Peyer's patch (tissue), 4 donors: ENCODE results near the gene PICK1. TPM values are rescaled to one million over a fixed set of nuclear protein-coding genes. Genes with fewer than 3 reads are reported as not detected.

Source experiments
- DNase-seq, 3 donors: peaks; one replicate each; pipeline ENCODE4 v3.0.0-alpha.2; 2017 to 2019
- H3K27ac ChIP-seq, 4 donors: fragments of 200-600 bp; sonication (generic); one replicate each; pipeline ENCODE4 v1.5.1; 2016 to 2019
- H3K27me3 ChIP-seq, 2 donors: fragments of 200-600 bp; sonication (generic); one replicate each; pipeline ENCODE4 v1.5.1; 2019
- H3K36me3 ChIP-seq, 3 donors: fragments of 200-600 bp; sonication (generic); one replicate each; pipeline ENCODE4 v1.5.1; 2016 to 2019
- H3K4me1 ChIP-seq, 4 donors: fragments of 200-600 bp; sonication (generic); one replicate each; pipeline ENCODE4 v1.5.1; 2016 to 2019
- H3K4me3 ChIP-seq, 4 donors: fragments of 200-600 bp; sonication (generic); 1 replicate in 3 of 4; 2 replicates in 1 of 4; pipeline ENCODE4 v1.5.1; 2016 to 2019; ENCODE audit warnings: mild to moderate bottlenecking in 1 of 4
- H3K9me3 ChIP-seq, 4 donors: fragments of 200-600 bp; sonication (generic); one replicate each; pipeline ENCODE4 v1.5.1; 2016 to 2019; ENCODE audit warnings: mild to moderate bottlenecking in 1 of 4
- CTCF ChIP-seq, 6 experiments: fragments of 450-650 bp in 4 of 6; fragments of 200-600 bp in 2 of 6; sonication (generic) in 1 of 6; IDR thresholded peaks; one replicate each; pipeline ENCODE4 v1.5.1; 2017 to 2019; ENCODE audit warnings: antibody characterized with exemption in 6 of 6, mild to moderate bottlenecking in 3 of 6, moderate library complexity in 1 of 6
- POLR2A ChIP-seq, 2 donors: fragments of 450-650 bp; IDR thresholded peaks; one replicate each; pipeline ENCODE4 v1.5.1; 2017; ENCODE audit warnings: antibody characterized with exemption in 2 of 2, mild to moderate bottlenecking in 2 of 2, moderate library complexity in 2 of 2
- total RNA-seq, 4 donors: library from RNA; depleted of rRNA; stranded (reverse); fragments of >200 nt; gene quantifications; one replicate each; pipeline ENCODE4 v1.1.0, GENCODE V29; 2016

The PICK1 gene
- total RNA-seq, 4 donors from 2014 or later: 40.8 to 51.7 (median 46.4) TPM

GRCh38 chr22:38082986-38083710, 25.9 kb downstream of the PICK1 start:
- TF ChIP-seq POLR2A (IDR thresholded peaks at IDR 0.05) (no peak), CTCF (IDR thresholded peaks at IDR 0.05) (no peak)
- peaks cover 0 to 24% (median 0%) of the 10 kb centered on the region in 3 donors for H3K36me3 ChIP-seq
- H3K4me1 ChIP-seq: peaks cover 0 to 25% (median 10%) of the 10 kb centered on the region in 4 donors
- no peak overlapping the region for H3K27ac ChIP-seq
- H3K9me3 ChIP-seq: no peaks in the 10 kb centered on the region
- H3K27me3 ChIP-seq: peaks cover 0 to 14% of the 10 kb centered on the region in 2 donors
- DNase-seq: no peak
- H3K4me3 ChIP-seq: no peak overlapping the region

- Histone ChIP-seq H3K27me3 (peaks cover 0 to 14% of the 10 kb centered on the region in 2 donors), H3K36me3 (peaks cover 0 to 33% (median 0%) of the 10 kb centered on the region in 3 donors), H3K9me3 (peaks cover 0 to 5% (median 0%) of the 10 kb centered on the region in 4 donors), H3K4me3 (no peak within 1 kb of the TSS), H3K4me1 (peaks cover 0 to 32% (median 11%) of the 10 kb centered on the region in 4 donors), H3K27ac (no peak within 1 kb of the TSS)
- TF ChIP-seq CTCF (IDR thresholded peaks at IDR 0.05) (no peak), POLR2A (IDR thresholded peaks at IDR 0.05) (no peak)
- no peak for DNase-seq
These were observed 26.9 kb downstream of the PICK1 start, which contains the start of gene SLC16A8 for GRCh38 chr22:38083931-38084631. Gene SLC16A8 (minus strand): TSS chr22:38084184. CDS start chr22:38082873, 1,311 bp downstream.

- no peak overlapping the region for H3K27ac ChIP-seq
- DNase-seq: no peak
- peaks cover 0 to 5% (median 0%) of the 10 kb centered on the region in 4 donors for H3K9me3 ChIP-seq
- H3K27me3 ChIP-seq: peaks cover 0 to 14% of the 10 kb centered on the region in 2 donors
- H3K36me3 ChIP-seq: peaks cover 0 to 34% (median 0%) of the 10 kb centered on the region in 3 donors
- TF ChIP-seq POLR2A (IDR thresholded peaks at IDR 0.05): no peak
- no peak for TF ChIP-seq CTCF (IDR thresholded peaks at IDR 0.05)
- H3K4me1 ChIP-seq: peaks cover 0 to 33% (median 12%) of the 10 kb centered on the region in 4 donors
- no peak overlapping the region for H3K4me3 ChIP-seq
These were observed 27.9 kb downstream of the PICK1 start for GRCh38 chr22:38085056-38085455.

GRCh38 chr22:38085501-38085900, 28.3 kb downstream of the PICK1 start:
- Histone ChIP-seq H3K27ac (no peak overlapping the region), H3K36me3 (peaks cover 0 to 38% (median 0%) of the 10 kb centered on the region in 3 donors), H3K27me3 (peaks cover 0 to 14% of the 10 kb centered on the region in 2 donors), H3K4me1 (peaks cover 0 to 33% (median 12%) of the 10 kb centered on the region in 4 donors), H3K9me3 (peaks cover 0 to 5% (median 0%) of the 10 kb centered on the region in 4 donors), H3K4me3 (no peak overlapping the region)
- no peak for DNase-seq
- TF ChIP-seq POLR2A (IDR thresholded peaks at IDR 0.05): no peak

- Histone ChIP-seq H3K4me1 (peaks cover 0 to 27% (median 9%) of the 10 kb centered on the region in 4 donors), H3K9me3 (peaks cover 0 to 5% (median 0%) of the 10 kb centered on the region in 4 donors), H3K27ac (no peak overlapping the region), H3K36me3 (peaks cover 0 to 45% (median 0%) of the 10 kb centered on the region in 3 donors), H3K4me3 (no peak overlapping the region), H3K27me3 (peaks cover 0 to 14% of the 10 kb centered on the region in 2 donors)
- TF ChIP-seq POLR2A (IDR thresholded peaks at IDR 0.05) (no peak), CTCF (IDR thresholded peaks at IDR 0.05) (no peak)
- DNase-seq: no peak
These were observed 29.0 kb downstream of the PICK1 start for GRCh38 chr22:38086001-38086845.
